ENCODE results near the gene CACNA1I.

DNA sequence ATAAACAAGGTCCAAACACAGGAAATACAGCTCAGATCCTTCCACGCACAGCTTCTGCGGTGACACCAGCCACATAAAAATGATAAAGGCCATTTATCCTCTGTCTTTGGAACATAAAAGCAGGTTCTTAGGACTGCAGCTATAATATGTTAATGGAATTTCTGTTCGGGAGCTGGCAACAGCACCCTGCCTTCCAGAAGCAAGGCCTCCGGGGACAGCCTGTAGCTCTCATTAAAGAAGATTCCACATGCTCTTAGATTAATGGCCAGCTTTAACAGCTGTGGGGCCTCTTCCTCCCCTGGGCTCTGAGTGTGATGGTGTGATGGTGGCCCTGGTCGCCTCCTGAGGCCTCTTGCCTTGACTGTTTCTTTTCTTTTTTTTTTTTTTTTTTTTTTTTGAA lies 137.3 kb downstream of the CACNA1I start:
- TF ChIP-seq SIN3A (IDR thresholded peaks at IDR 0.05; ENCODE audit: low read depth), result no peak
- no peak for TF ChIP-seq POLR2A (IDR thresholded peaks at IDR 0.05; ENCODE audit: borderline replicate concordance, extremely low read depth, insufficient read depth, insufficient read length)
- TF ChIP-seq CTCF (IDR thresholded peaks at IDR 0.05 in 2 of 3, conservative IDR thresholded peaks at IDR 0.05 in 1 of 3; ENCODE audit: borderline replicate concordance in 1 of 3, insufficient read depth in 1 of 3, low read depth in 2 of 3, low read length in 2 of 3), result no peak
- TF ChIP-seq EZH2 (IDR thresholded peaks at IDR 0.05), result no peak
- TF ChIP-seq CEBPB (IDR thresholded peaks at IDR 0.05; ENCODE audit: low read depth), result no peak
- TF ChIP-seq POLR2AphosphoS5 (IDR thresholded peaks at IDR 0.05; ENCODE audit: low read depth, low read length), result no peak
- no peak for TF ChIP-seq JUND (IDR thresholded peaks at IDR 0.05)
- no peak for TF ChIP-seq TCF7L2 (IDR thresholded peaks at IDR 0.05; ENCODE audit: borderline replicate concordance, extremely low read depth, insufficient read depth, insufficient read length)
- no peak for TF ChIP-seq YY1 (IDR thresholded peaks at IDR 0.05; ENCODE audit: extremely low read depth, insufficient replicate concordance, low read depth, low read length)
- no peak for TF ChIP-seq SRF (IDR thresholded peaks at IDR 0.05; ENCODE audit: low read depth)
